KMS-11 (cell line): ENCODE results near the gene MAGI2.

ENCODE experiments used
- H2AFZ ChIP-seq: fragments of 200-600 bp; sonication (generic); 2 replicates; pipeline ENCODE4 v1.6.1; 2016; ENCODE audit warnings: antibody characterized with exemption, mixed run types, low read depth
- H3K27ac ChIP-seq: fragments of 200-600 bp; sonication (generic); 2 replicates; pipeline ENCODE4 v1.6.1; 2016; ENCODE audit warnings: mild to moderate bottlenecking, mixed run types
- H3K27me3 ChIP-seq: fragments of 200-600 bp; sonication (generic); 2 replicates; pipeline ENCODE4 v1.6.1; 2017; ENCODE audit warnings: mild to moderate bottlenecking, low read depth, mixed run types, moderate library complexity; ENCODE audit not compliant: insufficient read depth
- H3K36me3 ChIP-seq: fragments of 200-600 bp; sonication (generic); 2 replicates; pipeline ENCODE4 v1.6.1; 2017; ENCODE audit warnings: mild to moderate bottlenecking, mixed run types; ENCODE audit not compliant: insufficient read depth
- H3K4me1 ChIP-seq: fragments of 200-600 bp; sonication (generic); 2 replicates; pipeline ENCODE4 v1.6.1; 2016; ENCODE audit warnings: mild to moderate bottlenecking, low read depth, mixed run types; ENCODE audit not compliant: poor library complexity, severe bottlenecking
- H3K4me2 ChIP-seq: fragments of 200-600 bp; sonication (generic); 2 replicates; pipeline ENCODE4 v1.7.0; 2016; ENCODE audit warnings: mild to moderate bottlenecking, mixed run types
- H3K4me3 ChIP-seq: fragments of 200-600 bp; sonication (generic); IDR thresholded peaks from 2 replicates; pipeline ENCODE4 v1.6.1; 2017; ENCODE audit warnings: low read depth, low read length, mixed read lengths; ENCODE audit not compliant: insufficient read depth
- H3K79me2 ChIP-seq: fragments of 200-600 bp; sonication (generic); 2 replicates; pipeline ENCODE4 v1.6.1; 2016; ENCODE audit warnings: low read depth, mixed run types; ENCODE audit not compliant: insufficient read depth
- H3K9ac ChIP-seq: fragments of 200-600 bp; sonication (generic); 2 replicates; pipeline ENCODE4 v1.6.1; 2016; ENCODE audit warnings: mild to moderate bottlenecking, mixed run types
- H4K20me1 ChIP-seq: fragments of 200-600 bp; sonication (generic); 2 replicates; pipeline ENCODE4 v1.6.1; 2016; ENCODE audit warnings: mild to moderate bottlenecking, mixed run types; ENCODE audit not compliant: insufficient read depth
- CTCF ChIP-seq: fragments of 200-600 bp; sonication (generic); conservative IDR thresholded peaks from 2 replicates; pipeline ENCODE4 v1.6.1; 2017; ENCODE audit warnings: low read depth, mild to moderate bottlenecking, antibody characterized with exemption, low read length, moderate library complexity, mixed read lengths

Gene MAGI2

GRCh38 chr7:78363866-78364265 lies 1089.6 kb downstream of the MAGI2 start:
- TF ChIP-seq CTCF: no peak
- H4K20me1 ChIP-seq: no peaks in the 10 kb centered on the region

DNA sequence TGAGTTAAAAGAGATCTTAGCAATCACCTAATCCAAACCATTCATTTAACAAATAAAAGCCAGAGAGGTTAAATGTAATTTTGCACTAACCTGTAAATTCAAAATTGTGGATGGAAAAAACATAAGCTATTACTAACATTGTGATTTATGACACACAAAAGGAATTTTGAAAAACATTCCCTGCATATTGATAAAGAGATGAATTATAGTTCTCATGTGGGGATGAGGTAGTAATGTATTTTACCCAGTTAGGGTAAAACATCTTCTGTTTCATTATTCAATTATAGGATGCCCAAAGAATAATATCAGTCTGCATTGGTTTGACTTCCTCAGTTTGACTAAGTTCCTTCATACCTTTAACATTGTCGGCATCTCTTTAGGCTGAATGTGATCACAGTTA lies 1093.6 kb downstream of the MAGI2 start:
- Histone ChIP-seq H3K79me2 (no peaks in the 10 kb centered on the region), H3K4me3 (no peak overlapping the region), H3K36me3 (no peaks in the 10 kb centered on the region), H4K20me1 (no peaks in the 10 kb centered on the region), H3K4me2 (no peak overlapping the region), H3K27ac (no peak overlapping the region), H3K9ac (no peak overlapping the region), H3K4me1 (no peaks in the 10 kb centered on the region), H2AFZ (no peak overlapping the region), H3K27me3 (no peaks in the 10 kb centered on the region)
- TF ChIP-seq CTCF: no peak

More at GRCh38 chr7:78363866-78364265, 1089.6 kb downstream of the MAGI2 start:
- Histone ChIP-seq H3K79me2 (no peaks in the 10 kb centered on the region), H3K27me3 (no peaks in the 10 kb centered on the region), H3K27ac (no peak overlapping the region), H3K4me1 (no peaks in the 10 kb centered on the region), H3K4me3 (no peak overlapping the region), H2AFZ (no peak overlapping the region), H3K4me2 (no peak overlapping the region), H3K9ac (no peak overlapping the region), H3K36me3 (no peaks in the 10 kb centered on the region)

GRCh38 chr7:78357709-78358108 lies 1095.8 kb downstream of the MAGI2 start:
- Histone ChIP-seq H3K27me3 (no peaks in the 10 kb centered on the region), H3K79me2 (no peaks in the 10 kb centered on the region), H3K4me2 (no peak overlapping the region), H2AFZ (no peak overlapping the region), H3K4me3 (no peak overlapping the region), H4K20me1 (no peaks in the 10 kb centered on the region), H3K36me3 (no peaks in the 10 kb centered on the region), H3K4me1 (no peaks in the 10 kb centered on the region), H3K27ac (no peak overlapping the region), H3K9ac (no peak overlapping the region)
- no peak for TF ChIP-seq CTCF

- TF ChIP-seq CTCF: no peak
- no peaks in the 10 kb centered on the region for H3K4me1 ChIP-seq
- no peak overlapping the region for H3K27ac ChIP-seq
- H3K4me2 ChIP-seq: no peak overlapping the region
- H3K79me2 ChIP-seq: no peaks in the 10 kb centered on the region
- no peak overlapping the region for H3K9ac ChIP-seq
- H3K4me3 ChIP-seq: no peak overlapping the region
- no peaks in the 10 kb centered on the region for H3K27me3 ChIP-seq
- H4K20me1 ChIP-seq: no peaks in the 10 kb centered on the region
- H2AFZ ChIP-seq: no peak overlapping the region
- no peaks in the 10 kb centered on the region for H3K36me3 ChIP-seq
These were observed 1097.6 kb downstream of the MAGI2 start for GRCh38 chr7:78355834-78356233.
